Middle frontal gyrus (tissue), 1 donor: Measurements from ENCODE around the gene AKT2.

ENCODE experiments used
- DNase-seq: peaks from one replicate; pipeline ENCODE4 v3.0.0-alpha.2; 2015; ENCODE audit warnings: low spot score; ENCODE audit errors: extremely low spot score

AKT2 gene

GRCh38 chr19:40254714-40255418 is 30.3 kb downstream of the AKT2 start:
- DNase-seq: no peak

GRCh38 chr19:40253611-40254092 is 31.5 kb downstream of the AKT2 start:
- no peak for DNase-seq

DNA sequence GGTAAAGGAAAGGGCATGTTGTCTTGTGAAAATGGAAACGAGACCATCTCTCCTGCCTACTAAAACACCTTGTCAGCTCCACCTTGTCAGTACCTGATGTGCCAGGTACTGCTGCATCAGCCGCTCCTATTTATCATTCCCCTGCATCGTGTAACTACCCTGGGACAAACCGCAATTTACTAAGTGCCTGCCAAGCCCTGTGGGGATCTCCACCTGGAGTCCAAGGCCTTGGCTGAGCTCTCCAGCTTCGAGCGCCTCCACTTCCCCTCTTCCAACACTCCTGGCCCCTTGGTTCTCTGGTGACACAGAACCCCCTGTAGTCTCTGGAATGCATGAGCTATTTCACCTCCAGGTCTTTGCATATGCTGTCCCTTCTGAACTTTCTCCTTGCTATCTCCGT is 32.8 kb downstream of the AKT2 start:
- no peak for DNase-seq

GRCh38 chr19:40251991-40252390 is 33.2 kb downstream of the AKT2 start:
- DNase-seq: no peak

GRCh38 chr19:40251244-40251643 is 33.9 kb downstream of the AKT2 start:
- DNase-seq: no peak

DNA sequence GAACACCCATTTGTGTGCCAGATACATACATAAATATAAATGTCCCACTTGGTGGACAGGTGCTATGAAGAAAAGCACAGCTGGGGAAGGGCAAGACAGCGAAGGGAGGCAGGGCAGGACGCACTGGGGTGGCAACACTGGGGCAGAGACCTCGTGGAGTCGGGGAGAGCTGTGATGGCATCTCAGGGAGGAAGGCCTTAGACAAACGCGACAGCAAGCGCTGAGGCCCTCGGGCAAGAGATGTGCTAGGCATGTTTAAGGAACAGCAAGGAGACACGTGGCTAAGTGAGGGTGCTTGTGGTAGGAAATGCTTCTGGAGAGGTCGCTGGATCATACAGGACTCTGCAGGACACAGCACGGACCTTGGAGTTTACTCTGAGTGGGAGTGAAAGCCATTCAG is 35.4 kb downstream of the AKT2 start:
- no peak for DNase-seq

- no peak for DNase-seq
Measured at GRCh38 chr19:40249201-40249600, 35.9 kb downstream of the AKT2 start.

DNA sequence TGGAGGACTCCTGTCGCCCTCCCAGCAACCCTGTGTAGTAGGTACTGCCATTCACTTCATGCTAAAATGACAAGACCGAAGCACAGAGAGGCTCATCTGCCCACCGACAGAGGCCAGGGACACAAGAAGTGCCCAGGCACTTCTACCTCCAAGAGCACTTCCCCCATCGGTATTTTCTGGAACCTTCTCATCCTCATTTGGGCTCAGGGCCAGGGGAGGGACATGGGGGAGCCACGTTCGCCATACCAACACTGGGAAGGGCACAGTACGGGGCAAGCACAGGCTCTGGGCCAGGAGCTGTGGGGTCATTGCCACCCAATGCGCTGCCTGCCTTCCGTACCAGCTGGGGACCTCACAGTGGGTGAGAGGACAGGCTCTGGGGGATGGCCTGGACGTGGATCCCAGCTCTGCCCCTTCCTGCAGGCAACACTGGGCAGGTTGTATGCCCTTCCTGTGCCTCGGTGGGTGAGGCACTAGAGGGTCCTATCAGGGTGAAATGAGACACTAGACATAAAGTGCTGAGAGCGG is 37.3 kb downstream of the AKT2 start:
- DNase-seq: no peak

GRCh38 chr19:40247178-40247577 is 38.0 kb downstream of the AKT2 start:
- no peak for DNase-seq

- no peak for DNase-seq
Measured at GRCh38 chr19:40246292-40247073, 38.7 kb downstream of the AKT2 start.

DNA sequence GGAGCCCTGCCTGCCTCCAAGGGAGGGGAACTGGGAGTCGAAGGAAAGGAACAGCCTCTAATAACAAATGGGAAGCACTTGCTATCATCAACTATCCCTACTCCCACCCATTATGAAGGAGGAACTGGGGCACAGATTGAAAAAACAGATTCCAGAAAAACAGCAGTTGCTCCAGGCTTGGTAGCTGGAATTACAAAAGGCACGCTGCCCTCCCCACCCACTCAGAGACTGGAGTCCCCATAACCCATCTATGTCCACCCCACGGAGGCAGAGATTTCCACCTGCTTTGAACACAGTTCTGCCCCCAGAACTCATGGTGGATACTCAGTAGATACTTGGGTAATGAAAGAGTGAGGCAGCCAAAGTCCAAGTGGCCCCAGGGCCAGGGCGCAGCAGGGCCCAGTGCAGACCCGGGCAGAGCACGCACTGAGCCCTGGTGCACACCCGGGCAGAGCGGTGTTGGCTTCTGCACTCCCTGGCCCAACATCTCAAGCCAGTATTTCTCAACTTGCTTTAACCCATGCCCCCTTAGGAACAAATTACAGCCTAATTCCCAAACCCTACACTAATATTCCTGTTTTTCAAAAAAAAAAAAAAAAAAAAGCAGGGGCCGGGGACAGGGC is 39.5 kb downstream of the AKT2 start:
- DNase-seq: no peak

DNA sequence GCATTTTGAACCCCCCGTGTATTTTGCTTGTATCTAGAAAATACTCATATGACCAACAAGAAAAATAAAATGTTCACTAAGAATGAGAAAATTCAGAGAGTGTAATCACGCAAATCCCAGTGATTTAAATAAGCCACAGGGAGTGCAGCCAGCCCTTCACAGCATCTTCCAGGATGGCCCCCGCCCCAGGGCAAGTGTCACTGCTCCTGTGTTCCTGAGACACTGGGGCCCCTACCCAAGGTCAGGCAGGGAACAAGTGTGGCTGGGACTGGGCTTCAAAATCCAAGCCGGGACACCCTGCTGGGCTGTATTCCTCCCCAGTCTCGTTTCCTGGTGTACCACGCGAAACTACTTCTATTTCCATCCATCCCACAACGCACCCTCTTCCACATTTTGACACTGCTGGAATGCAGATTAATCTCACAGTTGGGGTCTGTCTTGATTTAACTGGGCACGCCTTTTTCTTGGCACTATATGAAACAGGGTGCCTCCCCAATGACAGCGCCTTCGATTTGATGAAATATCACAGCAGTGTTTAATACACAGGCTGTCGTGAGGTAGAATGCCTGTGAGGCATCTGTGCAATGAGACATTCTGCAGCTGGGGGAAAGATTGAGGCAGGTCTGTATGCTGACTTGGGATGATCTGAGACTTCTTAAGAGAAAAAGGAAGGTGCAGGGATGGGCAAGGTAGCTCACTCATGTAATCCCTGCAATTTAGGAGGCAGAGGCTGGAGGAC is 40.4 kb downstream of the AKT2 start:
- no peak for DNase-seq

DNA sequence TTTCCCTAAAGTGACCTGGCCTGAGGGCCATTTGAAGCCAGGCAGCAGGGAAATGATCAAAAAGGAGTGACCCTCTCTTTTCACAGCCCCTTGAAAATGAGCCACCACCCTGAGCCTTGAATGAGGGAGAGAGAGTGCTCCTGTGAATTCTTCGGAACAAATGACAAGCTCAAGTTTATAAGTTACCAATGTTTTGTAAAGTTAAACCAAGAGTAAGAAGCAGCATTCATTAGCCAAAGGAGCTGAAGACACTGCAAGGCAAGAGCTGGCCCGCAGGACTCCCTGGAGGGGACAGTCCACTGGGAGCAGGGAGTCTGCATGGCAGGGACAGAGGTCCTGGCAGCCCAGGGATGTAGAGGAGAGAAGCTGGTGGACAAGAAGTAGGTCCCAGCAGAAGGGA is 42.0 kb downstream of the AKT2 start:
- DNase-seq: no peak

GRCh38 chr19:40242480-40242879 is 42.7 kb downstream of the AKT2 start:
- no peak for DNase-seq

DNA sequence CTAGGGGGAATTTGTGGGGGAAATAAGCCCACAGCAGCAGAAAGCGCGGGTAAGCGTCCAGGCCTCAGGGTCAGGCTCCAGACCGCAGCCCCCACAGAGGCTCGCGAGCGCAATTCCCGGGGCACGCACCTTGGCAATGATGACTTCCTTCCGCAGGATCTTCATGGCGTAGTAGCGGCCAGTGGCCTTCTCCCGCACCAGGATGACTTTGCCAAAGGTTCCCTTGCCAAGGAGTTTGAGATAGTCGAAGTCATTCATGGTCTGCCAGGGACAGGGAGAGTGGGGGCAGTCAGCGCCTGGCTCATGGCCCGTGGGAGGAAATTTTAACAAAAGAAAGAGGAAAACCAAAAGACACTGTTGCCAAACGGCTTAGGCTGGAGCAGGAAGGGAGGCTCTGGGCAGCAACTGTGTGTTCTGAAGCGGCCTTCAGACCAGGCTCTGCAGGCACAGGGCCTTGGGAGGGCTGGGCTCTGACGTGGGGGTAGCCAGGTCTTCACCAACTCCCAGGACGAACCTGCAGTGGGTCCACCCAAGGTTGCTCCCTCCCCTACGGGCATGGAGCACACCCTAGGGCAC is 43.2 kb downstream of the AKT2 start:
- DNase-seq: peak; percentile 79

DNA sequence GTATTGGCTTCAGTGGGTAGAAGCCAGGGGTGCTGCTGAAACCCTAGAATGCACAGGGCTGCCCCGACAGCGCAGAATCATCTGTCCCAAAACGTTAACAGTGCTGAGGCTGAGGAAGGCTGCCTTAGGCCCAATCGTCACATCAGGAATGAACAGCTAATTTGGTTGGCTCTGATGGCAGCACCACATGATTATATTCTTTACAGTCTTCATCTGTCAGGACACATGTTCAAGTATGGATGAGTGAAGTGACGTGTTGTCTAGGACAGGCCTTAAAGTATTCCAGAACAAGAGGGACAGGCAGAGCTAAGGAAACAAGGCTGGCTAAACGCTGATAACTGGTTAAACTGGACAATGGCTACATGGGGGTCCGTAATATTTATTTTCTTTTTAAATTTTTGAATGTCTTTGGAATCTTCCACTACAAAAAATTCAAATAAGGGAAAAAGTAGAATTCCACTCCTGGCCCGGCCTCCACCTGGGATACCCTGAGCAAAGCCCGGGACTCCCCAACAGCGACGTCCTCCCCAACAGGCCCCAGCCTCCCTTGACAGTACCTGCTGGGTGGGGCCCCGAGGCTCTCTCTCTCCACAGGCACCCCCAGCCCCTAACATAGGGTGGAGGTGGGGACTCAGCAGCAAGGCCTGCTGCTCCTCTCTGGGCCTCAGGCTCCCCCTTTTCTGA is 43.9 kb downstream of the AKT2 start:
- DNase-seq: no peak

DNA sequence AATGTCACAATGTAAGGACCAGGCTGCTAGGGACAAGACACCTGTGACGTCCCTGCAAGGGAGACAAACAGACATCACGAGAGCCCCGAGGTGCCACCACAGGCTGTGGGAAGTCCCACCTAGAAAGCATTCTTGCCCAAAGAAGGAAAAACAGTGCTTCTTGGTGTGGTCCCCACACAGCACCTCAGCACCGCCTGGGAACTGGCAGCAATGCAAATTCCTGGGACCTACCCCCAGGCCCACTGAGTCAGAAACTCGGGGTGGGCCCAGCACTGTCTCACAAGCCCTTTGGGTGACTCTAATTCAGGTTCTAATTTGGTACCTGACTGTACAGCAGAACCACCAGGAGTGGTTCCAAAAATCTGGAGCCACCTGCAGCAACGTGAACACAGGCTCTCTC is 44.8 kb downstream of the AKT2 start:
- no peak for DNase-seq

DNA sequence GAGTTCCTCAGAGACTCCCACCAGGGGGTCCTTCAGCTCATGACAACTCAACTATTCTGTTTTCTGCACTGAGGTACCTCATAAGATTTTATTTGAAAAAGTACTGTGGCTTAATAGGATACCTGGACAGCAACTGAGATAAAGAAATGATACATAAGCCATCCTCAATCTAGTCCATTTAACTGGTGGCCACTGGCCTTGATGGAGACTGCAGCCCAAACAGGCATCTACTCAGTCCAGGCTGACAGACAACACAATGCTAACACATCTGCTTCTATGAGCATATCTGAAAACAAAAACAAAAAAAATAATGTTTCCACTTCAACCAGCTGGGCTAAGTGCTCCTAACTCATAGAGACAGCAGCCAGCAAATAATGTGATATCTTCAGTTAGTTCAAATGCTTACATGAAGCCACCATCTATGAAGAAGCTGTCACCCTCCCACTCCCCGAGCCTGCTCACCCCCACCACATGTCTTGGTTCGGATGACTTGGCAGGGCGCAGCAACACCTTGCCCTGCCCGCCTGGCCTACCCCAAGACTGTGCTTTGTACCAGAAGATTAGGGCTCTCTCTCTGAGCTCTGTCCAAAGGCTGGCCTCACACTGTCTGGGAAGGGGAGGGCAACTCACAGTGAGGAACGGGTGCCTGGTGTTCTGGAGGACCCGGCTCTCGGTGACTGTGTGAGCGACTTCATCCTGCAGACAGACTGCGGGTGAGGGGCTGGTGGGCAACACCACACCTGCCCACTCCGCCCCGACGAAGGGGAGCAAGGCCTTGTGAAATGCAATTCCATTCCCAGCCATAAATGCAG is 45.5 kb downstream of the AKT2 start:
- DNase-seq: no peak

- DNase-seq: no peak
Measured at GRCh38 chr19:40238775-40239174, 46.4 kb downstream of the AKT2 start.

GRCh38 chr19:40237791-40238190 is 47.4 kb downstream of the AKT2 start:
- DNase-seq: no peak
